Type B pancreatic cell (in vitro differentiated cells): ENCODE measurements around the gene PMCH. TPM values are rescaled to one million over a fixed set of nuclear protein-coding genes. Genes with fewer than 3 reads are reported as not detected.
"Not testable (repeated sequence)": the region's sequence is repeated elsewhere in the genome, so short reads cannot be mapped to it uniquely, and the experiment has no call there.

Experiments
- DNase-seq: peaks from one replicate; pipeline ENCODE4 v3.0.0; 2021; ENCODE audit warnings: mixed read lengths; ENCODE audit not compliant: unreplicated experiment; ENCODE audit errors: extremely low spot score
- H3K27ac Mint-ChIP-seq: 2 replicates; pipeline ENCODE4 v1.8.0; 2021; ENCODE audit warnings: mild to moderate bottlenecking, mixed read lengths
- H3K27me3 Mint-ChIP-seq: 2 replicates; pipeline ENCODE4 v1.8.0; 2021; ENCODE audit warnings: mixed read lengths
- H3K36me3 Mint-ChIP-seq: 2 replicates; pipeline ENCODE4 v1.8.0; 2021; ENCODE audit warnings: mixed read lengths
- H3K4me1 Mint-ChIP-seq: one replicate; pipeline ENCODE4 v1.8.0; 2021; ENCODE audit warnings: mixed read lengths; ENCODE audit not compliant: unreplicated experiment
- H3K4me3 Mint-ChIP-seq: 2 replicates; pipeline ENCODE4 v1.8.0; 2021; ENCODE audit warnings: mild to moderate bottlenecking, mixed read lengths
- H3K9me3 Mint-ChIP-seq: 2 replicates; pipeline ENCODE4 v1.8.0; 2021; ENCODE audit warnings: mixed read lengths
- CTCF ChIP-seq: fragments of 200-600 bp; sonication (generic); conservative IDR thresholded peaks from 2 replicates; pipeline ENCODE4 v1.5.0; 2021; ENCODE audit warnings: antibody characterized with exemption, mild to moderate bottlenecking
- long read RNA-seq: library from polyadenylated mRNA; unstranded; transcript quantifications from one replicate; pipeline ENCODE4 v2.0.0, GENCODE V29; 2020
- total RNA-seq: library from RNA; stranded (reverse); gene quantifications from 2 replicates; pipeline ENCODE4 v1.2.1, GENCODE V29; 2021; ENCODE audit warnings: low replicate concordance

Gene PMCH, protein sequence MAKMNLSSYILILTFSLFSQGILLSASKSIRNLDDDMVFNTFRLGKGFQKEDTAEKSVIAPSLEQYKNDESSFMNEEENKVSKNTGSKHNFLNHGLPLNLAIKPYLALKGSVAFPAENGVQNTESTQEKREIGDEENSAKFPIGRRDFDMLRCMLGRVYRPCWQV
- total RNA-seq, result not detected in 2 replicates
- long read RNA-seq, result 0 reads

DNA sequence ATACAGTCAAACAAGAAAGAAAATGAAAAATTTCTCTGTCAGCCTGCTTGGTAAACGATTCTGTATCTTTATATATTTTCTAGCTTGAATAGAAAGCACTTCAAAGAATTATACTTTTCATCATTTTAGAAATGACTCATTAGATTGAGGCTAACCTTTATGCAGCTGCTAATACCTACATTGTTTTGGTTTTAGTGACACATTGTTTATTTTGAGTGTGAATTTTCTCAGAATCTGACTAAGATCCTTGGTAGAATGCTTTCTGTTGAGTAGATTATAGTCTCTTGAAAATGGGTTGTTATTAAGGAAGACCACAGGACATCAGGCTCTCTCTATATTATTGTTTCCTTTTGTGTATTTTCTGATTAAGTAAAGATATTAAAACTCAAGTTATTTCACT lies at the start of gene PMCH:
Gene PMCH (minus strand): TSS at position 45 of the 400 bp plus-strand sequence. CDS start 63 bp downstream, outside the sequence.
- peaks cover 6% of the 10 kb centered on the region for H3K36me3 Mint-ChIP-seq
- TF ChIP-seq CTCF, result no peak
- H3K27me3 Mint-ChIP-seq, result no peaks in the 10 kb centered on the region
- H3K4me1 Mint-ChIP-seq, result no peaks in the 10 kb centered on the region
- no peaks in the 10 kb centered on the region for H3K9me3 Mint-ChIP-seq
- H3K4me3 Mint-ChIP-seq, result no peak within 1 kb of the TSS
- no peak within 1 kb of the TSS for H3K27ac Mint-ChIP-seq
- no peak for DNase-seq

DNA sequence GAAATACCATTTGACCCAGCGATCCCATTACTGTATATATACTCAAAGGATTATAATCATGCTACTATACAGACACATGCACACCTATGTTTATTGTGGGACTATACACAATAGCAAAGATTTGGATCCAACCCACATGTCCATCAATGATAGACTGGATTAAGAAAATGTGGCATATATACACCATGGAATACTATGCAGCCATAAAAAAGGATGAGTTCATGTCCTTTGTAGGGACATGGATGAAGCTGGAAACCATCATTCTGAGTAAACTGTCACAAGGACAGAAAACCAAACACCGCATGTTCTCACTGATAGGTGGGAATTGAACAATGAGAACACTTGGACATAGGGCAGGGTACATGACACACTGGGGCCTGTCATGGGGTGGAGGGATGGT lies 43.2 kb upstream of the PMCH start:
- H3K27me3 Mint-ChIP-seq, H3K4me1 Mint-ChIP-seq, DNase-seq, H3K36me3 Mint-ChIP-seq, H3K4me3 Mint-ChIP-seq, H3K27ac Mint-ChIP-seq: not testable (repeated sequence)
- peaks cover 18% of the 10 kb centered on the region for H3K9me3 Mint-ChIP-seq

DNA sequence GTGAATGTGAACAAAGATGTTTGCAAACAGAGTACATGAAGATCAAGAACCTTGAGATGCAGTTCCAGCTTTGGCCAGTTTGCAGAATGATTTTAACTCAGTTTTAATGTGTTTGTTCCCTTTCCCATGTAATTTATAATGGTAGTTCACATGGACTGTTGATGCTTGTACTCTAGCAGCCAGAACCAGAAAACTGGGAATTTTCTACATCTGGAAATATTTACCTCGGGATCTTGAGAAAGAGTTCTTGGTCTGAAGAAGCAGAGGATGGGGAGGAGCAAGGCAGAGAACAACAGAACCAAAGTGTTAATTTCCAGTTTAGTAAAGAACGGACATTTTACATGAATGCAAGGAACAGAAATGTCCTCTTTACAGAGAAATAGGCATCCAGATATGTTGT lies 37.0 kb upstream of the PMCH start:
- Mint-ChIP-seq H3K4me3 (no peak overlapping the region), H3K27ac (no peak overlapping the region), H3K36me3 (no peaks in the 10 kb centered on the region), H3K4me1 (peaks cover 21% of the 10 kb centered on the region), H3K27me3 (peaks cover 3% of the 10 kb centered on the region), H3K9me3 (peaks cover 12% of the 10 kb centered on the region)
- TF ChIP-seq CTCF, result peak; percentile 14
- no peak for DNase-seq

DNA sequence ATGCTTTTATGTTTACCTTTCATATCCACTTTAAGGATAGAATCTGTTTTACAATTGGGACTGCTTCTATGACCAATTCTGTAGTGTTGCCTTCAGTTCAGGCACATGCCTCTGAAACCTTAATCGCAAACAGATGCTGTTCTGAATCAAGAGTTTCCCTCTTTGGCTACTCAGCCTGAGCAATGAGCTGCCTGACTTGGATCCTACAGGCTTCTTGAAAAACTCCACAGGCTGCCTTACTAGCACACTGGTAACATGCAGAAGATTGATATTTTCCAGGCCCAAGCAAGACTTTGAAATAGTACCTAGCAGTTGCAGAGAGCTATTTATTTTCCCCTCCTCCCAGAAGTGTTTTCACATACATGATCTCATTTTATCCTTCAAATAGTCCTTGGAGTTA lies 34.8 kb upstream of the PMCH start:
- Mint-ChIP-seq H3K9me3 (peaks cover 7% of the 10 kb centered on the region), H3K4me3 (no peak overlapping the region), H3K27me3 (peaks cover 6% of the 10 kb centered on the region), H3K27ac (peak overlapping the region; percentile 19), H3K4me1 (peaks cover 21% of the 10 kb centered on the region), H3K36me3 (no peaks in the 10 kb centered on the region)
- no peak for TF ChIP-seq CTCF
- DNase-seq, result no peak

DNA sequence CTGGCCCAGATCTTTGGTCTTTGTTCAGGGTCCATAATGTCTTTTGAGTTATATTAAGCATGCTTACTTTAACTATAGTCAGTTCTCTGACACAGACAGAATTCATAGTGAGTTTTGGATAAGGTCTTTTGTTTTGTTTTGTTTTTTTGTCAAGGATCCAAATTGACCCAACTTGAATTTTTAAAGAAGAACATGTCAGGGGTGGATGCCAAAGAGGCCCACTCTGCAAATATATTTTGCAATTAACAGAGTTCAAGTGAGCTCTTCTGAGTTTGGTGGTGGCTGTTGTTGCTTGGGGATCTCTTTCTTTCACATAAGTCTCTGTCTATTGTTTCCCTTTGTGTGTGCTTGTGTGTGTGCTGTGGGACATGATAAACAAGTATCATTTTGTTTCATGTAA lies 34.4 kb upstream of the PMCH start:
- H3K4me1 Mint-ChIP-seq, result peaks cover 21% of the 10 kb centered on the region
- peaks cover 6% of the 10 kb centered on the region for H3K27me3 Mint-ChIP-seq
- DNase-seq, result no peak
- H3K9me3 Mint-ChIP-seq, result peaks cover 7% of the 10 kb centered on the region
- H3K36me3 Mint-ChIP-seq, result no peaks in the 10 kb centered on the region
- no peak for TF ChIP-seq CTCF
- H3K4me3 Mint-ChIP-seq, result no peak overlapping the region
- peak overlapping the region; percentile 19 for H3K27ac Mint-ChIP-seq

- peaks cover 13% of the 10 kb centered on the region for H3K4me1 Mint-ChIP-seq
- H3K27me3 Mint-ChIP-seq, result peaks cover 3% of the 10 kb centered on the region
- H3K36me3 Mint-ChIP-seq, result no peaks in the 10 kb centered on the region
- peaks cover 9% of the 10 kb centered on the region for H3K9me3 Mint-ChIP-seq
- no peak for TF ChIP-seq CTCF
- DNase-seq, result no peak
- no peak overlapping the region for H3K4me3 Mint-ChIP-seq
- H3K27ac Mint-ChIP-seq, result no peak overlapping the region
Observed at GRCh38 chr12:102227954-102228353, 30.3 kb upstream of the PMCH start.
